NOMO-1 treated with DMSO at 0.1 percent for 48 hours (cell line): Measurements from ENCODE around the gene LZTS3.
A peak's percentile ranks its signal among the peaks of the same experiment; 100 is the strongest.
"Not testable (repeated sequence)": the region's sequence is repeated elsewhere in the genome, so short reads cannot be mapped to it uniquely, and the experiment has no call there.

Source experiments
- DNase-seq: peaks from one replicate; lab custom pipeline; 2025; ENCODE audit not compliant: unreplicated experiment; lab: John Stamatoyannopoulos, UW

The LZTS3 gene

GRCh38 chr20:3172933-3173609, at the start of gene LZTS3:
Gene LZTS3 (minus strand): TSS chr20:3173549. CDS start chr20:3167163, 6,386 bp downstream.
- peak; percentile 13 for DNase-seq

- no peak for DNase-seq
These were observed 48.3 kb upstream of the LZTS3 start for GRCh38 chr20:3221398-3222226.

- DNase-seq: no peak
These were observed 45.1 kb upstream of the LZTS3 start for GRCh38 chr20:3218307-3218988.

- DNase-seq: not testable (repeated sequence)
These were observed 42.1 kb upstream of the LZTS3 start for GRCh38 chr20:3215359-3215917.

GRCh38 chr20:3213226-3213625, 39.9 kb upstream of the LZTS3 start:
- DNase-seq: no peak

- no peak for DNase-seq
These were observed 37.0 kb upstream of the LZTS3 start for GRCh38 chr20:3210346-3210745.

GRCh38 chr20:3209946-3210317, 36.6 kb upstream of the LZTS3 start:
- DNase-seq: no peak

- DNase-seq: peak; percentile 50
These were observed 36.1 kb upstream of the LZTS3 start, which contains the start of gene ITPA for GRCh38 chr20:3209257-3209945. Gene ITPA (plus strand): TSS chr20:3209498. CDS start chr20:3209552, 54 bp downstream.

- DNase-seq: peak; percentile 27
These were observed 35.5 kb upstream of the LZTS3 start for GRCh38 chr20:3208786-3209256.

GRCh38 chr20:3204124-3204794, 30.9 kb upstream of the LZTS3 start, which contains the start of gene DDRGK1:
Gene DDRGK1 (minus strand): TSS chr20:3204682. CDS start chr20:3204627, 55 bp downstream.
- DNase-seq: peak; percentile 73

GRCh38 chr20:3203315-3204123, 30.2 kb upstream of the LZTS3 start:
- DNase-seq: no peak

- no peak for DNase-seq
These were observed 29.6 kb upstream of the LZTS3 start for GRCh38 chr20:3202965-3203314.

- DNase-seq: no peak
These were observed 26.8 kb upstream of the LZTS3 start for GRCh38 chr20:3199976-3200755.

- no peak for DNase-seq
These were observed 25.9 kb upstream of the LZTS3 start for GRCh38 chr20:3199206-3199605.

GRCh38 chr20:3195590-3196237, 22.4 kb upstream of the LZTS3 start:
- DNase-seq: no peak

- no peak for DNase-seq
These were observed 21.4 kb upstream of the LZTS3 start for GRCh38 chr20:3194617-3195280.

GRCh38 chr20:3193806-3194616, 20.7 kb upstream of the LZTS3 start:
- no peak for DNase-seq
